Cortex of kidney (tissue), 1 donor: ENCODE results near the gene SMARCD3.
A peak's percentile ranks its signal among the peaks of the same experiment; 100 is the strongest.

ENCODE experiments used
- DNase-seq: peaks from one replicate; lab custom pipeline; 2025; lab: John Stamatoyannopoulos, UW

The SMARCD3 gene

GRCh38 chr7:151236406-151236805 is 12.1 kb downstream of the SMARCD3 start:
- DNase-seq, result no peak

- DNase-seq, result no peak
Measured at GRCh38 chr7:151235091-151235787, 13.3 kb downstream of the SMARCD3 start.

- no peak for DNase-seq
Measured at GRCh38 chr7:151233804-151234203, 14.7 kb downstream of the SMARCD3 start.

GRCh38 chr7:151232917-151233701 is 15.4 kb downstream of the SMARCD3 start:
- DNase-seq, result no peak

- peak; percentile 21 for DNase-seq
Measured at GRCh38 chr7:151232091-151232916, 16.2 kb downstream of the SMARCD3 start, which contains the start of gene CHPF2. TSS of gene CHPF2 (plus strand) at chr7:151232483. CDS start at chr7:151234012, 1,529 bp downstream.

GRCh38 chr7:151231080-151231479 is 17.4 kb downstream of the SMARCD3 start:
- DNase-seq, result no peak

GRCh38 chr7:151229249-151229648 is 19.2 kb downstream of the SMARCD3 start:
- DNase-seq, result no peak

GRCh38 chr7:151228024-151228866 is 20.2 kb downstream of the SMARCD3 start:
- DNase-seq, result no peak

- DNase-seq, result no peak
Measured at GRCh38 chr7:151226875-151227782, 21.4 kb downstream of the SMARCD3 start, which contains the start of gene ABCF2. TSS of gene ABCF2 (minus strand) at chr7:151227205. CDS start at chr7:151226458, 747 bp downstream.

- no peak for DNase-seq
Measured at GRCh38 chr7:151226560-151226874, 22.0 kb downstream of the SMARCD3 start.

- DNase-seq, result no peak
Measured at GRCh38 chr7:151225948-151226510, 22.5 kb downstream of the SMARCD3 start.

GRCh38 chr7:151223728-151224127 is 24.8 kb downstream of the SMARCD3 start:
- no peak for DNase-seq

GRCh38 chr7:151218170-151218569 is 30.3 kb downstream of the SMARCD3 start:
- DNase-seq, result no peak

- no peak for DNase-seq
Measured at GRCh38 chr7:151215396-151215795, 33.1 kb downstream of the SMARCD3 start.

GRCh38 chr7:151213826-151214225 is 34.7 kb downstream of the SMARCD3 start:
- DNase-seq, result no peak

- DNase-seq, result no peak
Measured at GRCh38 chr7:151212626-151213025, 35.9 kb downstream of the SMARCD3 start.

- DNase-seq, result no peak
Measured at GRCh38 chr7:151211155-151211772, 37.2 kb downstream of the SMARCD3 start.

- DNase-seq, result no peak
Measured at GRCh38 chr7:151210087-151210854, 38.2 kb downstream of the SMARCD3 start, which contains the start of gene H2BK1. TSS of gene H2BK1 (minus strand) at chr7:151210488. CDS start at chr7:151210318, 170 bp downstream.

- DNase-seq, result no peak
Measured at GRCh38 chr7:151209588-151209987, 38.9 kb downstream of the SMARCD3 start.
